Measurements from ENCODE around the gene MAP3K8. TPM values are rescaled to one million over a fixed set of nuclear protein-coding genes. Genes with fewer than 3 reads are reported as not detected.

MAP3K8 gene
- total and polyA plus RNA-seq, 2 of the 8 experiments (the other 6 are each of a cell fraction or from before 2014, with no cell fraction given) = 5.6 to 6.0 TPM

- Histone ChIP-seq H4K5ac (ENCODE audit: insufficient read length, low read depth, low read length) (no peak overlapping the region), H3K4me1 (replicated peaks in 1 of 4; ENCODE audit: control insufficient read depth in 3 of 4, insufficient read depth in 4 of 4, low read length in 3 of 4) (peaks cover 12 to 25% (median 13%) of the 10 kb centered on the region in 4 experiments; a peak in 6 of 7 replicates), H3K36me3 (ENCODE audit: control insufficient read depth in 2 of 4, insufficient read depth in 4 of 4, low read length in 3 of 4) (peaks cover 0 to 4% (median 3%) of the 10 kb centered on the region in 4 experiments; a peak in 4 of 8 replicates), H3K23ac (ENCODE audit: insufficient read length) (no peak overlapping the region), H4K91ac (replicated peaks; ENCODE audit: insufficient read length, low read length) (no peak overlapping the region), H2BK20ac (ENCODE audit: low read length) (no peak overlapping the region), H3K79me1 (ENCODE audit: low read depth, low read length) (no peaks in the 10 kb centered on the region), H3K27me3 (replicated peaks in 1 of 4; ENCODE audit: control insufficient read depth in 3 of 4, extremely low read depth in 1 of 4, insufficient read depth in 3 of 4, low read length in 3 of 4) (peaks cover 0 to 10% (median 4%) of the 10 kb centered on the region in 4 experiments; a peak in 5 of 7 replicates), H3K18ac (ENCODE audit: extremely low read depth, low read length) (no peak overlapping the region), H3K4me2 (ENCODE audit: insufficient read depth in 1 of 2, low read depth in 2 of 2, low read length in 2 of 2) (peak overlapping the region; percentile 81 to 97), H2BK12ac (ENCODE audit: low read depth, low read length) (no peak overlapping the region), H3K4me3 (ENCODE audit: extremely low read depth in 1 of 4, insufficient read depth in 2 of 4, low read depth in 3 of 4, low read length in 4 of 4) (peak overlapping the region; percentile 70 to 91 (median 82)), H2BK120ac (replicated peaks; ENCODE audit: low read depth, low read length) (no peak overlapping the region), H2AFZ (ENCODE audit: low read length) (no peak overlapping the region), H2BK15ac (ENCODE audit: low read length) (no peak overlapping the region), H4K8ac (ENCODE audit: extremely low read depth, insufficient read depth, low read length) (no peak overlapping the region), H2AK5ac (ENCODE audit: low read depth, low read length) (no peak overlapping the region), H3K27ac (ENCODE audit: low read depth, low read length) (no peak overlapping the region), H3K4ac (replicated peaks; ENCODE audit: insufficient read length, low read depth, low read length) (no peak overlapping the region), H4K20me1 (replicated peaks in 1 of 2; ENCODE audit: control insufficient read depth in 1 of 2, insufficient read depth in 2 of 2, low read length in 2 of 2) (peaks cover 2 to 4% of the 10 kb centered on the region in 2 experiments), H3K23me2 (ENCODE audit: low read depth, low read length) (peaks cover 20% of the 10 kb centered on the region; the same call in 1 of the 2 replicates), H3K79me2 (ENCODE audit: control insufficient read depth in 1 of 2, insufficient read depth in 2 of 2, low read length in 2 of 2) (peaks cover 0 to 22% of the 10 kb centered on the region in 2 experiments; a peak in 2 of 4 replicates), H3K14ac (ENCODE audit: insufficient read length) (no peak overlapping the region), H2BK5ac (ENCODE audit: low read depth, low read length) (no peak overlapping the region), H3K9ac (replicated peaks in 1 of 4; ENCODE audit: extremely low read depth in 1 of 4, low read depth in 3 of 4, low read length in 3 of 4) (peak overlapping the region in 2 of 4 experiments; percentile 13 to 65; a peak in 3 of 7 replicates), H3K56ac (replicated peaks; ENCODE audit: insufficient read length, low read depth, low read length) (no peak overlapping the region), H3K9me3 (ENCODE audit: insufficient read depth in 2 of 2, low read depth in 1 of 2, low read length in 1 of 2) (no peaks in the 10 kb centered on the region)
- DNase-seq (ENCODE audit: low read depth in 1 of 2, low spot score in 2 of 2) (no peak), FAIRE-seq (no peak)
- ChIA-PET CTCF (ENCODE audit: partially characterized antibody) (interaction anchor here (0.8 to 1.8 kb wide), 4 partner anchors 9 to 156 kb away, joined by 3 to 4 read pairs (median 3); no protein-coding TSS in a partner anchor), POLR2A (ENCODE audit: partially characterized antibody) (interaction anchor here (0.6 to 1.9 kb wide), 4 partner anchors 12 to 102 kb away, joined by 3 to 5 read pairs (median 4); no protein-coding TSS in a partner anchor)
- TF ChIP-seq BRCA1 (IDR thresholded peaks at IDR 0.05; ENCODE audit: low read depth, low read length) (no peak), SRF (IDR thresholded peaks at IDR 0.05; ENCODE audit: low read depth, low read length) (no peak), ATF2 (IDR thresholded peaks at IDR 0.05; ENCODE audit: low read length) (no peak), HDAC2 (IDR thresholded peaks at IDR 0.05; ENCODE audit: borderline replicate concordance in 1 of 2, low read depth in 2 of 2, low read length in 2 of 2) (no peak), POLR2A (IDR thresholded peaks at IDR 0.05; ENCODE audit: control extremely low read depth in 1 of 2, low read depth in 2 of 2, low read length in 2 of 2) (no peak), RBBP5 (IDR thresholded peaks at IDR 0.05; ENCODE audit: borderline replicate concordance, low read depth, low read length) (no peak), CBX5 (IDR thresholded peaks at IDR 0.05; ENCODE audit: low read depth, low read length) (no peak), ATF3 (IDR thresholded peaks at IDR 0.05; ENCODE audit: insufficient read depth, low read depth, low read length) (no peak), TBP (IDR thresholded peaks at IDR 0.05; ENCODE audit: low read depth, low read length) (no peak), POU5F1 (IDR thresholded peaks at IDR 0.05; ENCODE audit: low read depth, low read length) (no peak)
- 2% methylated on average over 13 of the region's 13 CpGs; no CpG with 5 or more reads in 1 of the 2 experiments for WGBS, 2 experiments (ENCODE audit: extremely low coverage in 1 of 2, insufficient coverage in 1 of 2, insufficient read length in 1 of 2, insufficient replicate concordance in 2 of 2, low coverage in 1 of 2, low lambda C conversion rate in 2 of 2, missing lambda C conversion rate in 1 of 2)
Measured at GRCh38 chr10:30435073-30435422, 1.1 kb downstream of the MAP3K8 start.

All from H1 (cell line).